ENCODE data around the gene TROAP.
A peak's percentile ranks its signal among the peaks of the same experiment; 100 is the strongest.

The TROAP gene

GRCh38 chr12:49340971-49341776, 18.1 kb downstream of the TROAP start:
- H3K4me1 ChIP-seq (ENCODE audit: control insufficient read depth, insufficient read depth, low read length): peaks cover 16% of the 10 kb centered on the region

GRCh38 chr12:49341777-49342065, 18.7 kb downstream of the TROAP start:
- Histone ChIP-seq H3K4me1 (ENCODE audit: control insufficient read depth, insufficient read depth, low read length) (peaks cover 17% of the 10 kb centered on the region), H3K9me3 (ENCODE audit: control insufficient read depth, insufficient read depth, low read depth, low read length) (no peaks in the 10 kb centered on the region), H3K4me3 (ENCODE audit: low read depth, low read length) (no peak overlapping the region), H3K36me3 (ENCODE audit: control insufficient read depth in 2 of 2, insufficient read depth in 1 of 2, low read length in 2 of 2) (no peaks in the 10 kb centered on the region), H3K27ac (ENCODE audit: extremely low read depth, low read depth, low read length) (no peak overlapping the region)
- TF ChIP-seq IKZF3 (tag by site-specific recombination; IDR thresholded peaks at IDR 0.05) (no peak), ZNF768 (tag by site-specific recombination; IDR thresholded peaks at IDR 0.05) (no peak), ZNF621 (tag by site-specific recombination; IDR thresholded peaks at IDR 0.05) (no peak), ZBTB6 (tag by site-specific recombination; IDR thresholded peaks at IDR 0.05) (no peak), ZNF561 (tag by site-specific recombination; IDR thresholded peaks at IDR 0.05; ENCODE audit: borderline replicate concordance) (no peak), SALL2 (tag by site-specific recombination; IDR thresholded peaks at IDR 0.05; ENCODE audit: borderline replicate concordance) (no peak), ZNF280D (tag by site-specific recombination; IDR thresholded peaks at IDR 0.05) (no peak)
- ChIA-PET CTCF (interaction anchor here (0.6 to 3.9 kb wide), 21 partner anchors 10 to 361 kb away, joined by 3 to 92 read pairs (median 7); partner anchors contain the start of genes PRPH, SPATS2 and TROAP), POLR2A (interaction anchor here (1.1 to 2.6 kb wide), 5 partner anchors 10 to 211 kb away, joined by 4 to 21 read pairs (median 11); partner anchors contain the start of genes SPATS2, TROAP and TUBA1B)

More at GRCh38 chr12:49340971-49341776, 18.1 kb downstream of the TROAP start:
- POLR2A ChIA-PET: interaction anchor here (2.3 to 2.6 kb wide), 2 partner anchors 26 to 210 kb away, joined by 6 to 11 read pairs; partner anchors contain the start of genes SPATS2 and TUBA1B
- Histone ChIP-seq H3K36me3 (ENCODE audit: control insufficient read depth in 2 of 2, insufficient read depth in 1 of 2, low read length in 2 of 2) (no peaks in the 10 kb centered on the region), H3K9me3 (ENCODE audit: control insufficient read depth, insufficient read depth, low read depth, low read length) (no peaks in the 10 kb centered on the region), H3K27ac (ENCODE audit: extremely low read depth, low read depth, low read length) (no peak overlapping the region; the same call in 1 of the 2 replicates), H3K4me3 (ENCODE audit: low read depth, low read length) (no peak overlapping the region)
- CTCF ChIA-PET: interaction anchor here (0.6 to 3.9 kb wide), 13 partner anchors 9 to 362 kb away, joined by 3 to 92 read pairs (median 10); partner anchors contain the start of genes PRPH, SPATS2 and TROAP
- TF ChIP-seq SCRT2 (tag by site-specific recombination; IDR thresholded peaks at IDR 0.05) (peak; percentile 80), ZNF677 (tag by site-specific recombination; IDR thresholded peaks at IDR 0.05) (peak; percentile 91), HOXC10 (CRISPR knock-in tag; IDR thresholded peaks at IDR 0.05) (no peak), KLF7 (tag by site-specific recombination; IDR thresholded peaks at IDR 0.05; ENCODE audit: borderline replicate concordance) (no peak), ZNF585B (tag by site-specific recombination; IDR thresholded peaks at IDR 0.05) (no peak), SCRT1 (tag by site-specific recombination; IDR thresholded peaks at IDR 0.05; ENCODE audit: borderline replicate concordance) (peak; percentile 79; the same call in 1 of the 2 replicates)

- Histone ChIP-seq H3K36me3 (ENCODE audit: control insufficient read depth in 2 of 2, insufficient read depth in 1 of 2, low read length in 2 of 2) (no peaks in the 10 kb centered on the region), H3K4me3 (ENCODE audit: low read depth, low read length) (peak overlapping the region; percentile 20), H3K4me1 (ENCODE audit: control insufficient read depth, insufficient read depth, low read length) (peaks cover 22% of the 10 kb centered on the region), H3K27ac (ENCODE audit: extremely low read depth, low read depth, low read length) (peak overlapping the region; percentile 21; the same call in 1 of the 2 replicates), H3K9me3 (ENCODE audit: control insufficient read depth, insufficient read depth, low read depth, low read length) (no peaks in the 10 kb centered on the region)
- CTCF ChIA-PET: interaction anchor here (0.5 to 3.9 kb wide), 34 partner anchors 7 to 1161 kb away, joined by 3 to 92 read pairs (median 5); partner anchors contain the start of genes PRPH, SPATS2 and TROAP
- POLR2A ChIA-PET: interaction anchor here (0.7 to 2.6 kb wide), 8 partner anchors 10 to 211 kb away, joined by 3 to 21 read pairs (median 6); partner anchors contain the start of genes SPATS2, TROAP and TUBA1B
- no peak for TF ChIP-seq ZNF184 (tag by site-specific recombination; IDR thresholded peaks at IDR 0.05)
- TF ChIP-seq ZNF426 (tag by site-specific recombination; IDR thresholded peaks at IDR 0.05): no peak
- TF ChIP-seq ZNF571 (tag by site-specific recombination; IDR thresholded peaks at IDR 0.05): no peak
- no peak for TF ChIP-seq HOXC10 (CRISPR knock-in tag; IDR thresholded peaks at IDR 0.05)
- no peak for TF ChIP-seq PRDM4 (tag by site-specific recombination; IDR thresholded peaks at IDR 0.05)
- TF ChIP-seq ZIC2 (tag by site-specific recombination; IDR thresholded peaks at IDR 0.05): peak; percentile 28; the same call in 1 of the 2 replicates
- no peak for TF ChIP-seq ZNF26 (tag by site-specific recombination; IDR thresholded peaks at IDR 0.05)
These were observed 19.2 kb downstream of the TROAP start for GRCh38 chr12:49342066-49342913.

Measured in HEK293 (cell line).